IPS DF 4.7 (cell line): Measurements from ENCODE around the gene ADPRM.
A peak's percentile ranks its signal among the peaks of the same experiment; 100 is the strongest.
"Not testable (repeated sequence)": the region's sequence is repeated elsewhere in the genome, so short reads cannot be mapped to it uniquely, and the experiment has no call there.

Experiments used
- DNase-seq: peaks from one replicate; pipeline ENCODE4 v3.0.0-alpha.2; 2013; ENCODE audit warnings: low spot score; ENCODE audit errors: extremely low read depth

Gene ADPRM

GRCh38 chr17:10697092-10698081 is at the start of gene ADPRM, which contains the start of gene SCO1:
Gene ADPRM (plus strand): TSS chr17:10697594. CDS start chr17:10704927, 7,333 bp downstream.
Gene SCO1 (minus strand): TSS chr17:10697533. CDS start chr17:10697507, 26 bp downstream.
- DNase-seq = peak; percentile 82

- no peak for DNase-seq
Observed at GRCh38 chr17:10648381-10648780, 49.0 kb upstream of the ADPRM start.

GRCh38 chr17:10648956-10649355 is 48.4 kb upstream of the ADPRM start:
- DNase-seq = no peak

GRCh38 chr17:10649602-10650001 is 47.8 kb upstream of the ADPRM start:
- no peak for DNase-seq

- no peak for DNase-seq
Observed at GRCh38 chr17:10651927-10652326, 45.5 kb upstream of the ADPRM start.

GRCh38 chr17:10652984-10653659 is 44.3 kb upstream of the ADPRM start:
- DNase-seq = no peak

- DNase-seq = no peak
Observed at GRCh38 chr17:10653987-10654386, 43.4 kb upstream of the ADPRM start.

- no peak for DNase-seq
Observed at GRCh38 chr17:10657148-10657547, 40.2 kb upstream of the ADPRM start, which contains the start of gene MYH3. Gene MYH3 (minus strand): TSS chr17:10657309. CDS start chr17:10655064, 2,245 bp downstream.

- DNase-seq = no peak
Observed at GRCh38 chr17:10657879-10658278, 39.5 kb upstream of the ADPRM start.

- no peak for DNase-seq
Observed at GRCh38 chr17:10661437-10661836, 36.0 kb upstream of the ADPRM start.

- DNase-seq = no peak
Observed at GRCh38 chr17:10663231-10663630, 34.2 kb upstream of the ADPRM start.

GRCh38 chr17:10664571-10664970 is 32.8 kb upstream of the ADPRM start:
- DNase-seq = no peak

- no peak for DNase-seq
Observed at GRCh38 chr17:10666906-10667305, 30.5 kb upstream of the ADPRM start.

- DNase-seq = no peak
Observed at GRCh38 chr17:10668775-10669174, 28.6 kb upstream of the ADPRM start.

GRCh38 chr17:10673312-10673711 is 24.1 kb upstream of the ADPRM start:
- DNase-seq = no peak

- no peak for DNase-seq
Observed at GRCh38 chr17:10674704-10675103, 22.7 kb upstream of the ADPRM start.

GRCh38 chr17:10681866-10682446 is 15.4 kb upstream of the ADPRM start:
- no peak for DNase-seq

- no peak for DNase-seq
Observed at GRCh38 chr17:10683853-10684252, 13.5 kb upstream of the ADPRM start.

GRCh38 chr17:10687499-10687898 is 9.9 kb upstream of the ADPRM start:
- no peak for DNase-seq

GRCh38 chr17:10695875-10696407 is 1.5 kb upstream of the ADPRM start:
- not testable (repeated sequence) for DNase-seq

GRCh38 chr17:10698096-10698818 is 863 bp downstream of the ADPRM start:
- no peak for DNase-seq
